Activated T-cell treated with anti-CD3 and anti-CD28 coated beads, Interleukin-2, amount 50 U/mL, for 72 hours (primary cell): ENCODE data around the gene WWC1. TPM values are rescaled to one million over a fixed set of nuclear protein-coding genes. Genes with fewer than 3 reads are reported as not detected.
A peak's percentile ranks its signal among the peaks of the same experiment; 100 is the strongest.

Source experiments
- ATAC-seq, 2 donors: fragments of 150-1000 bp; cut with Tn5 transposase; replicated peaks in 1 of 2; 2 replicates each; pipeline ENCODE4 v1.10.0; 2021; ENCODE audit warnings: moderate library complexity in 2 of 2, mild to moderate bottlenecking in 1 of 2
- DNase-seq, 2 donors: peaks; one replicate each; pipeline ENCODE4 v3.0.0; 2021 to 2022; ENCODE audit warnings: mixed read lengths in 1 of 2
- H3K27ac Mint-ChIP-seq: one replicate; pipeline ENCODE4 v1.8.0; 2022; ENCODE audit warnings: mild to moderate bottlenecking, moderate library complexity, mixed read lengths
- H3K27me3 Mint-ChIP-seq: one replicate; pipeline ENCODE4 v1.8.0; 2022; ENCODE audit warnings: low read depth, mixed read lengths
- H3K36me3 Mint-ChIP-seq, 2 donors: one replicate each; pipeline ENCODE4 v1.8.0; 2022; ENCODE audit warnings: mixed read lengths in 2 of 2, mild to moderate bottlenecking in 1 of 2; ENCODE audit not compliant: insufficient read depth in 2 of 2
- H3K4me1 Mint-ChIP-seq: one replicate; pipeline ENCODE4 v1.8.0; 2022; ENCODE audit warnings: low read depth, mixed read lengths
- H3K4me3 Mint-ChIP-seq, 2 donors: one replicate each; pipeline ENCODE4 v1.8.0; 2022; ENCODE audit warnings: mild to moderate bottlenecking in 2 of 2, mixed read lengths in 2 of 2, moderate library complexity in 2 of 2
- H3K9me3 Mint-ChIP-seq, 2 donors: one replicate each; pipeline ENCODE4 v1.8.0; 2022; ENCODE audit warnings: mixed read lengths in 2 of 2
- total RNA-seq, 2 donors: library from RNA; stranded (reverse); gene quantifications; one replicate each; pipeline ENCODE4 v1.2.3, GENCODE V29; 2022

WWC1 gene
- total RNA-seq, 2 donors from 2014 or later: 0.35 TPM; not detected in 1

GRCh38 chr5:168291964-168292785 is 730 bp downstream of the WWC1 start:
- H3K9me3 Mint-ChIP-seq: no peaks in the 10 kb centered on the region
- H3K27me3 Mint-ChIP-seq: peaks cover 56% of the 10 kb centered on the region
- H3K4me1 Mint-ChIP-seq: peaks cover 9% of the 10 kb centered on the region
- ATAC-seq: peak in 1 of 2 donors; percentile 4
- no peak for DNase-seq
- no peaks in the 10 kb centered on the region for H3K36me3 Mint-ChIP-seq
- H3K4me3 Mint-ChIP-seq: peak overlapping the region; percentile 32 to 37
- H3K27ac Mint-ChIP-seq: no peak overlapping the region

GRCh38 chr5:168292786-168293696 is 1.6 kb downstream of the WWC1 start:
- Mint-ChIP-seq H3K27me3 (peaks cover 47% of the 10 kb centered on the region), H3K36me3 (no peaks in the 10 kb centered on the region), H3K4me1 (peaks cover 9% of the 10 kb centered on the region), H3K4me3 (peak overlapping the region in 1 of 2 donors; percentile 36), H3K9me3 (no peaks in the 10 kb centered on the region), H3K27ac (no peak overlapping the region)
- DNase-seq: no peak
- no peak for ATAC-seq

GRCh38 chr5:168295574-168296201 is 4.2 kb downstream of the WWC1 start:
- Mint-ChIP-seq H3K9me3 (no peaks in the 10 kb centered on the region), H3K4me1 (peaks cover 5% of the 10 kb centered on the region), H3K4me3 (no peak overlapping the region), H3K36me3 (no peaks in the 10 kb centered on the region), H3K27me3 (peaks cover 24% of the 10 kb centered on the region), H3K27ac (no peak overlapping the region)
- DNase-seq (no peak), ATAC-seq (no peak)

- Mint-ChIP-seq H3K4me1 (no peaks in the 10 kb centered on the region), H3K4me3 (no peak overlapping the region), H3K9me3 (no peaks in the 10 kb centered on the region), H3K27me3 (peaks cover 19% of the 10 kb centered on the region), H3K36me3 (no peaks in the 10 kb centered on the region), H3K27ac (no peak overlapping the region)
- DNase-seq (no peak), ATAC-seq (no peak)
Observed at GRCh38 chr5:168296682-168297081, 5.2 kb downstream of the WWC1 start.

GRCh38 chr5:168298949-168299348 is 7.5 kb downstream of the WWC1 start:
- H3K4me3 Mint-ChIP-seq: no peak overlapping the region
- H3K9me3 Mint-ChIP-seq: no peaks in the 10 kb centered on the region
- H3K4me1 Mint-ChIP-seq: no peaks in the 10 kb centered on the region
- no peak overlapping the region for H3K27ac Mint-ChIP-seq
- H3K27me3 Mint-ChIP-seq: peaks cover 5% of the 10 kb centered on the region
- ATAC-seq (no peak), DNase-seq (no peak)
- no peaks in the 10 kb centered on the region for H3K36me3 Mint-ChIP-seq

GRCh38 chr5:168299372-168299771 is 7.9 kb downstream of the WWC1 start:
- no peak overlapping the region for H3K27ac Mint-ChIP-seq
- H3K4me3 Mint-ChIP-seq: no peak overlapping the region
- peaks cover under 1% of the 10 kb centered on the region for H3K27me3 Mint-ChIP-seq
- H3K36me3 Mint-ChIP-seq: no peaks in the 10 kb centered on the region
- H3K9me3 Mint-ChIP-seq: no peaks in the 10 kb centered on the region
- no peak for ATAC-seq
- no peak for DNase-seq
- no peaks in the 10 kb centered on the region for H3K4me1 Mint-ChIP-seq

GRCh38 chr5:168300326-168301182 is 9.1 kb downstream of the WWC1 start:
- DNase-seq: no peak
- H3K36me3 Mint-ChIP-seq: no peaks in the 10 kb centered on the region

GRCh38 chr5:168301593-168302390 is 10.3 kb downstream of the WWC1 start:
- no peaks in the 10 kb centered on the region for H3K36me3 Mint-ChIP-seq
- H3K27ac Mint-ChIP-seq: no peak overlapping the region
- ATAC-seq (no peak), DNase-seq (no peak)
- H3K9me3 Mint-ChIP-seq: no peaks in the 10 kb centered on the region
- H3K4me1 Mint-ChIP-seq: no peaks in the 10 kb centered on the region
- H3K27me3 Mint-ChIP-seq: no peaks in the 10 kb centered on the region
- H3K4me3 Mint-ChIP-seq: no peak overlapping the region

More at GRCh38 chr5:168300326-168301182, 9.1 kb downstream of the WWC1 start:
- Mint-ChIP-seq H3K9me3 (no peaks in the 10 kb centered on the region), H3K27ac (no peak overlapping the region), H3K4me3 (no peak overlapping the region), H3K4me1 (no peaks in the 10 kb centered on the region), H3K27me3 (no peaks in the 10 kb centered on the region)
- ATAC-seq: no peak

GRCh38 chr5:168302785-168303184 is 11.3 kb downstream of the WWC1 start:
- DNase-seq (no peak), ATAC-seq (no peak)
- Mint-ChIP-seq H3K9me3 (no peaks in the 10 kb centered on the region), H3K27me3 (no peaks in the 10 kb centered on the region), H3K4me1 (no peaks in the 10 kb centered on the region), H3K36me3 (no peaks in the 10 kb centered on the region), H3K27ac (no peak overlapping the region), H3K4me3 (no peak overlapping the region)

GRCh38 chr5:168303393-168304025 is 12.1 kb downstream of the WWC1 start:
- H3K27me3 Mint-ChIP-seq: no peaks in the 10 kb centered on the region
- H3K4me1 Mint-ChIP-seq: no peaks in the 10 kb centered on the region
- no peaks in the 10 kb centered on the region for H3K36me3 Mint-ChIP-seq
- H3K9me3 Mint-ChIP-seq: no peaks in the 10 kb centered on the region
- no peak overlapping the region for H3K4me3 Mint-ChIP-seq
- no peak overlapping the region for H3K27ac Mint-ChIP-seq
- DNase-seq (no peak), ATAC-seq (no peak)

- Mint-ChIP-seq H3K9me3 (no peaks in the 10 kb centered on the region), H3K4me1 (no peaks in the 10 kb centered on the region), H3K27me3 (peaks cover 8% of the 10 kb centered on the region), H3K36me3 (no peaks in the 10 kb centered on the region), H3K4me3 (no peak overlapping the region), H3K27ac (no peak overlapping the region)
- ATAC-seq (no peak), DNase-seq (no peak)
Observed at GRCh38 chr5:168304349-168304748, 12.9 kb downstream of the WWC1 start.
